Renal pelvis (tissue), 4 donors: ENCODE data around the gene GNPTAB. TPM values are rescaled to one million over a fixed set of nuclear protein-coding genes. Genes with fewer than 3 reads are reported as not detected.
"Not testable (repeated sequence)": the region's sequence is repeated elsewhere in the genome, so short reads cannot be mapped to it uniquely, and the experiment has no call there.

Source experiments
- DNase-seq: peaks from one replicate; pipeline ENCODE4 v3.0.0-alpha.2; 2013
- polyA plus RNA-seq, 3 donors: library from polyadenylated mRNA; unstranded; fragments of 120-200 nt; gene quantifications; one replicate each; pipeline ENCODE4 v1.2.1, GENCODE V29; 2013; ENCODE audit not compliant: insufficient read length in 3 of 3

Gene GNPTAB
- polyA plus RNA-seq, 3 donors = 28.2 to 43.6 (median 36.4) TPM

- not testable (repeated sequence) for DNase-seq
These were observed 25.9 kb upstream of the GNPTAB start for GRCh38 chr12:101856614-101857013.

DNA sequence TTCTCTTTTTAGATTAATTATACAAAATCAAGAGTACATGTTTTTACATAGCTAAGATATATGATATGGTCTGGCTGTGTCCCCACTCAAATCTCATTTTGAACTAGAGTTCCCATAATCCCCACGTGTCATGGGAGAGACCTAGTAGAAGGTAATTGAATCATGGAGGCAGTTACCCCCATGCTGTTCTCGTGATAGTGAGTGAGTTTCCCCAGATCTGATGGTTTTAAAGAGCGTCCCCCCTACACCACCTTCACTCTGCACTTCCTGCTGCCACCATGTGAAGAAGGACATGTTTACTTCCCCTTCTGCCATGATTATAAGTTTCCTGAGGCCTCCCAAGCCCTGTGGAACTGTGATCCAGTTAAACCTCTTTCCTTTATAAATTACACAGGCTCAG lies 25.2 kb upstream of the GNPTAB start:
- DNase-seq = no peak

DNA sequence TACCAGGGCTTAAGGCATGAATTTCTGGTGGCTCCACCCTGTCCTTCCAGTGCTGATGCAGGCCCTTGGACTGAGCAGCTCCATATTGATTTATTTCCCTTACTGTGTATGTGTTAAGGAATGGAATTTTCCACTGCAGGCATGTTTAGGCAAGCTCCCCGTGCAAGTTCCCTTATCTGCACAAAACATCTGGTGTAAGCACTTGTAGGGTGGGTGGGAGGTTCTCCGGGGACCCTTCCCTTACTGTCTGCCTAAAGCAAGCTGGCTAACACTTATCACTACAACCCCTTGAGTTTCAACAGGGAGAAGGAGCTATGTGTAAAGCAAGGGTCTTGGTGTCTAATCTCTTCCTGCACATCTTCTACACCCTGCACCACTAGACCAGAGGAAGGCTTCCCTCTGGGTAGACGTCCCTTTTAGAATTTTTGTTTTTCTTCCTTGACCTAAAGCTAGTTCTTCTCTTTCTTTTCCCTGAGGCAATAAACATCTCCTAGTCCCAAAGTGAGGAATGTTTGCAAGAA lies 24.7 kb upstream of the GNPTAB start:
- peak; percentile 31 for DNase-seq

GRCh38 chr12:101854747-101855146 lies 24.0 kb upstream of the GNPTAB start:
- DNase-seq = no peak

DNA sequence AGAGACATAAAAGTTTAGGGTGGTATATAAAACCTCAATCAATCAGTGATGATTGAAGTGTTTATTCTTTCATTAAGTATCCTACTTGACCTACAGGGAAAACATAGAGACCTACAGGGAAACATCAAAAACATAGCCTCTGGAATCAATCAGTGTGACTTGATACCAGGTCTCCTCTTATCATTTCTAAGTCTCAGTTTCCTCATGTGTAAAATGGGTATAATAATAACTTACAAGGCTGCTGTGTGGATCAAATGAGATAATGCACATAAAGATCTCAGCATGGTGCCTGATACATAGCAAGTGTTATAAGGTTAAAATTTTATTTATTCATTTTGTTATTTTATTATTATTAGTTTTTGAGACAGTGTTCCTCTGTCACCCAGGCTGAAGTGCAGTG lies 22.2 kb upstream of the GNPTAB start:
- no peak for DNase-seq

DNA sequence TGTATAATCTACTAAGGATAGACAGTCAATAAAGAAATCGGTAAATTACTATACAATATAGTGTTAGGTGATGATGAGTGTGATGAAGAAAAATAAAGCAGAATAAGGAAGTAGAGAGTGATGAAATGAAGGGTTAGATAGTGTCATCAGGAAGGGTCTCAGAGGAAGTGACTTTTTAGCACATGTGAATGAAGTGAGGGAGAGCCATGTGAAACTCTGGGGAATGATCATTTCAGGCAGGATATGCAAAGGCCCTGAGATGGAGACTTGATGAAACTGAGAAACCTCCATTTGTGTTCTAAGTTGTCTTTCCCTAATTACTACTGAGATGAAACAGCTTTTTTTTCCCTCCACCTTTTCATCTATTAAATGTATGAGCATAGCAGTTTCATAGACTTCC lies 19.4 kb upstream of the GNPTAB start:
- no peak for DNase-seq

- DNase-seq = no peak
These were observed 16.6 kb upstream of the GNPTAB start for GRCh38 chr12:101847325-101847724.

- DNase-seq = no peak
These were observed 14.5 kb upstream of the GNPTAB start for GRCh38 chr12:101845137-101845711.

DNA sequence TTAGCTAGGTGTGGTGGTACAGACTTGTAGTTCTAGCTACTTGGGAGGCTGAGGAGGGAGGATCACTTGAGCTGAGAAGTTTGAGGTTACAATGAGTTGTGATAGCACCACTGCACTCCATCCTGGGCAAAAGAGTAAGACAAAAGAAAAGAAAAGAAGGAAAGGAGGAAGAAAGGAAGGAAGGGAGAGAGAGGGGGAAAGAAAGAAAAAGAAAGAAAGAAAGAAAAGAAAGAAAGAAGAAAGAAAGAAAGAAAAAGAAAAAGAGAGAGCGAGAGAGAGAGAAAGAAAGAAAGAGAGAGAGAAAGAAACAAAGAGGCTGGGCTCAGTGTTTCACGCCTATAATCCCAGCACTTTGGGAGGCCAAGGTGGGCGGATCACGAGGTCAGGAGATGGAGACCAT lies 10.3 kb upstream of the GNPTAB start:
- no peak for DNase-seq

GRCh38 chr12:101839324-101840283 lies 8.8 kb upstream of the GNPTAB start:
- DNase-seq = no peak

GRCh38 chr12:101838628-101839323 lies 8.0 kb upstream of the GNPTAB start:
- DNase-seq = no peak

DNA sequence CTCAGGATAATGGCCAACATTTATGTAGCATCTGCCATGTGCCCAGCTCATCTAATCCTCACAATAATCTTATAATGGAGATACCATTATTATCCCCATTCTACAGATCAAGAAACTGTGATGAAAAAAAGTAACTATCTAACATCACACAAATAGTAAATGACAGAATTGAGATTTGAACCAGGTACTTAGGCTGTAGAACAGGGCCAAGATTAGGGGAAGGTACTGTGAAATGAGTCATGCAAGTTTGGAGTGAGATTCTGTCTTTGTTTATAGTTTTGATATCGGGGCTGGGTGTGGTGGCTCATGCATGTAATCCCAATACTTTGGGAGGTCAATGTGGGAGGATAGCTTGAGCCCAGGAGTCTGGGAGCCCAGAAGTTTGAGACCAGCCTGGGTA lies 1.3 kb upstream of the GNPTAB start:
- DNase-seq = no peak

DNA sequence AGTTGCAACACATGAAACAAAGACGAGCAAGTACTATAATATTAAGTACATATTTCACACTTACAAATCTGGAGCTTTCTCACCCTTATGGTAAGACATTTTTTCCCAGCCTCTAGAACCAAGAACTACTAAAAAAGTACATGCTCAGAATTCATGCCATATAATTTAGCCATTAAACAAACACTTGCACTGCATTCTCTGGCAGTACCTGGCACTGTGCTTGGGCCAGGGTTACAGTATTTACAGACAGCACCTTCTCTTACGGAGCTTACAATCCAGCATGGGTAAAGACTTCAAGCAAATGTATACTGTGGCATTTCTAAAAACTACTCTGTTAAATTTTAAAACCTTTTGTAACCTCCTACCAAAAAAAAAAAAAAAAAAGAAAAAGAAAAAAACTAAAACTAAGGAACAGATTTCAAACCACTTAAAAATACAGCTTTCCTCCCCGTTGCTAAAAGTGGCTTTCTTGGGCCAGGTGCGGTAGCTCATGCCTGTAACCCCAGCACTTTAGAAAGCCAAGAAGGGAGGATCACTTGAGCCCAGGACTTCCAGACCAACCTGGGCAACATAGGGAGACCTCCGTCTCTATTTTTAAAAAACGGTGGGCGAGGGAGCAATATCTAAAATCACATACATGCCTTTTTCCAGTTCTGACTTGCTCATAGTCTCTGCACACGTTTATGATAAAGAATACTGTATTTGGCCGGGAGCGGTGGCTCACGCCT lies 956 bp downstream of the GNPTAB start:
- DNase-seq = no peak

DNA sequence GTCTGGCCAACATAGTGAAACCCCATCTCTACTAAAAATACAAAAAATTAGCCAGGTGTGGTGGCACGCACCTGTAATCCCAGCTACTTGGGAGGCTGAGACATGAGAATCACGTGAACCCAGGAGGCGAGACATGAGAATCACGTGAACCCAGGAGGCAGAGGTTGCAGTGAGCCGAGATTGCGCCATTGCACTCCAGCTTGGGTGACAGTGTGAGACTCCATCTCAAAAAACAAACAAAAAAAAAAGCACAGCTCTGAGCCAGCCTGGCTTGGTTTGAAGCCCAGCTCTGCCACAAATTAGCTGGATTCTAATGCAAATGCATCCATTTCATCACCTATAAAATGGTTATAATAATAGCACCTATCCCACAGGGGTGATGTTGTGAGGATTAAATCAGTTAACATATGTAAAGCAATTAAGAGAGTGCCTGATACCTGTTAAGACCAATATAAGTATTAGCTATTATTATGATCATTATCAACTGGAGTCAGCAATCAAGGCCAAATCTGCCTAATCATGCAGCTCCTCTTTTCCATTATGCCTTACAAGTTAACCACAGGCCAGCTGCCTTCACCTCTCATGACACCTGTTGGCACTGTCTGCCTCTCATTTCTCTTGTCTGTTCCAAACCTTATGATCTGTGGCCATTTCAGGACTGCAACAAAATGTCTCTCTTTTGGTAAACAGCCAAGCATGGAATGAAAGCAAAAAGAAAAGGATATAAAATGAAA lies 2.1 kb downstream of the GNPTAB start:
- DNase-seq = no peak

- DNase-seq = no peak
These were observed 3.9 kb downstream of the GNPTAB start for GRCh38 chr12:101826766-101827368.

DNA sequence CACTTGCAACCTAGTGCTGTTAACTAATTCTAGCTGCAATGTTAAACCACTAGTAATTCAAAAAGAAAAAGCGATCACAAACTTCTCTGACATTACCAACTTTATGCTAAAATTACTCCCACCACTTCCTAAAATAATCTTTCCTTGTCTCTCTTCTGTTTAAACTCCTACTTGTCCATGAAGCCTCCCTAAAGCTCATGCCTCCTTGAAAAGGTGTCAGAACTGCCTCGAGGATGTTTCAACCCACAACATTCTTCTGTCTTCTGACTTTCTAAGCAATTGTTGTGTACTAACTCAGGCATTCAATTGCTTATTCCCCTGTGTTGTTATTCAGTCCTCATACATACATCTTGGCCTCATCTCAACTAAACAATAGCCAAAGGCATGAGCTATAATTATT lies 5.9 kb downstream of the GNPTAB start:
- no peak for DNase-seq

DNA sequence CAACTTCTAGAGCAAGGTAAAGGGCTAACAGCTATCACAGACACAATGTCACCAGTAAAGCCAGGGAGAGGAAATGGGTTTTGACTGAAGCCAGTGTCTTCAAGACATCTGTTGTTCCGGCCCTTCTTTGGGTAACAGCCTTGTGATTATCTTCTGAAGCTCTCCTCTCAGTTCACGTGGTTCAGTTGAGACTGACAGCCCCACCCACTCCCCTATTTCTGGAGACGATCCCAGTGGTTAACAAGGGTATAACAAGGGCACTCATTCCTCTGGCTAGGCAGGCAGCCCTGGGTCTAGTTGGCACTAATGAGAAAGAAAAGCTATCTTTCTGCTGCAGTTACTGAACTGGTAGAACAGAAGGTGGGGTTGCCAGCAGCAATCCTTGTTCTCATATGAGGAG lies 6.9 kb downstream of the GNPTAB start:
- DNase-seq = no peak

GRCh38 chr12:101823039-101823438 lies 7.7 kb downstream of the GNPTAB start:
- DNase-seq = no peak

- DNase-seq = no peak
These were observed 11.3 kb downstream of the GNPTAB start for GRCh38 chr12:101819467-101819866.

DNA sequence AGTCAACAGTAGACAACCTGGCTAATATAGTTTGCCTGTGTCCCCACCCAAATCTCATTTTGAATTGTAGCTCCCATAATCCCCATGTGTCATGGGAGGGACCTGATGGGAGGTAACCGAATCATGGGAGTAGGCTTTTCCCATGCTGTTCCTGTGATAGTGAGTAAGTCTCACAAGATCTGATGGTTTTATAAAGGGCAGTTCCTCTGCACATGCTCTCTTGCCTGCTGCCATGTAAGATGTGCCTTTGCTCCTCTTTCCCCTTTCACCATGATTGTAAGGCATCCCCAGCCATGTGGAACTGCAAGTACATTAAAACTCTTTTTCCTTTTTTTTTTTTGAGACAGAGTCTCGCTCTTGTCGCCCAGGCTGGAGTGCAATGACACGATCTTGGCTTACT lies 12.1 kb downstream of the GNPTAB start:
- not testable (repeated sequence) for DNase-seq

DNA sequence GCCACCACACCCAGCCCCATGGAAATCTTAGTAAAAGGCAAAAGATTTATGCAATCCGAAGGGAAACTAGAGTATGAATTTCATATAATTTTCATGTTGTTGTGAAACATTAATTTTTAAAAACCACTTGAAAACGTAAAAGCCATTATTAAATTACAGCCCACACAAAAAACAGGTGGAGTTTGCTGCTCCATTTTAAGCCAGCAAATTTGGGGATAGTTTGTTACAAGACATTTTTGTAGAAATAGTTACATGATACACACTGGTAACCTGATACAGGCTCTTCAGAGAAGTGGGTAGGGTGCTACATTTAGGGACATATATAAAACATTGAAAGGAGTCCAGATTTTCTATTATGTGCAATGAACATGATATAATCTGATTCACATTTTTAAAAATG lies 17.6 kb downstream of the GNPTAB start:
- DNase-seq = no peak
